ENCODE results near the gene CAPN11.

The CAPN11 gene

GRCh38 chr6:44157152-44157521 is 1.5 kb upstream of the CAPN11 start:
- H4K91ac ChIP-seq (ENCODE audit: low read depth, low read length): no peak overlapping the region

GRCh38 chr6:44161997-44162338 is 3.3 kb downstream of the CAPN11 start:
- no peak overlapping the region for H4K91ac ChIP-seq (ENCODE audit: low read depth, low read length)
- no CpG with 5 or more reads among the region's 8 CpGs for WGBS (ENCODE audit: extremely low coverage, insufficient coverage, insufficient read length)

More at GRCh38 chr6:44157152-44157521, 1.5 kb upstream of the CAPN11 start:
- Histone ChIP-seq H3K14ac (ENCODE audit: low read length) (no peak overlapping the region), H2AK5ac (ENCODE audit: low read length) (no peak overlapping the region), H3K23ac (ENCODE audit: low read length) (no peak overlapping the region), H2BK5ac (ENCODE audit: low read depth, low read length, poor library complexity) (no peak overlapping the region), H3K9ac (ENCODE audit: low read length) (no peak overlapping the region), H3K79me1 (ENCODE audit: low read length) (no peaks in the 10 kb centered on the region), H3K4me3 (ENCODE audit: low read depth, low read length) (no peak overlapping the region), H2BK12ac (ENCODE audit: low read length) (no peak overlapping the region), H3K27me3 (ENCODE audit: insufficient read depth, low read length) (no peaks in the 10 kb centered on the region), H3K36me3 (ENCODE audit: control insufficient read depth in 1 of 2, insufficient read depth in 2 of 2, low read length in 2 of 2) (peaks cover 12 to 16% of the 10 kb centered on the region in 2 experiments), H3K79me2 (ENCODE audit: control insufficient read depth, insufficient read depth, low read length, poor library complexity) (no peaks in the 10 kb centered on the region), H4K8ac (ENCODE audit: low read depth, low read length) (no peak overlapping the region), H3K4me1 (ENCODE audit: control insufficient read depth in 1 of 2, insufficient read depth in 2 of 2, low read length in 2 of 2) (peaks cover 0 to 5% of the 10 kb centered on the region in 2 experiments), H3K18ac (ENCODE audit: low read length) (no peak overlapping the region), H2AFZ (ENCODE audit: insufficient read depth, low read length, poor library complexity) (no peak overlapping the region), H3K4ac (ENCODE audit: low read depth, low read length) (no peak overlapping the region), H3K9me3 (ENCODE audit: insufficient read depth, low read depth, low read length) (no peaks in the 10 kb centered on the region), H3K4me2 (ENCODE audit: low read length) (no peak overlapping the region), H2BK120ac (ENCODE audit: insufficient read depth, low read length, poor library complexity) (no peak overlapping the region), H4K12ac (ENCODE audit: low read depth, low read length) (no peak overlapping the region), H3K27ac (ENCODE audit: low read depth, low read length) (no peak overlapping the region)
- DNase-seq: no peak
- no CpG with 5 or more reads among the region's 11 CpGs for WGBS (ENCODE audit: extremely low coverage, insufficient coverage, insufficient read length)

GRCh38 chr6:44162876-44163625 is 4.4 kb downstream of the CAPN11 start:
- Histone ChIP-seq H2AFZ (ENCODE audit: insufficient read depth, low read length, poor library complexity) (no peak overlapping the region), H3K79me2 (ENCODE audit: control insufficient read depth, insufficient read depth, low read length, poor library complexity) (no peaks in the 10 kb centered on the region), H3K27ac (ENCODE audit: low read depth, low read length) (no peak overlapping the region), H2BK120ac (ENCODE audit: insufficient read depth, low read length, poor library complexity) (no peak overlapping the region), H2BK12ac (ENCODE audit: low read length) (no peak overlapping the region), H3K79me1 (ENCODE audit: low read length) (peaks cover 4% of the 10 kb centered on the region), H3K4me1 (ENCODE audit: control insufficient read depth in 1 of 2, insufficient read depth in 2 of 2, low read length in 2 of 2) (peaks cover 8 to 10% of the 10 kb centered on the region in 2 experiments), H3K18ac (ENCODE audit: low read length) (no peak overlapping the region), H2AK5ac (ENCODE audit: low read length) (no peak overlapping the region), H3K14ac (ENCODE audit: low read length) (no peak overlapping the region), H3K9ac (ENCODE audit: low read length) (no peak overlapping the region), H2BK5ac (ENCODE audit: low read depth, low read length, poor library complexity) (no peak overlapping the region), H3K36me3 (ENCODE audit: control insufficient read depth in 1 of 2, insufficient read depth in 2 of 2, low read length in 2 of 2) (no peaks in the 10 kb centered on the region), H3K23ac (ENCODE audit: low read length) (no peak overlapping the region), H4K91ac (ENCODE audit: low read depth, low read length) (no peak overlapping the region), H4K12ac (ENCODE audit: low read depth, low read length) (no peak overlapping the region), H3K4me3 (ENCODE audit: low read depth, low read length) (no peak overlapping the region), H4K8ac (ENCODE audit: low read depth, low read length) (no peak overlapping the region), H3K4ac (ENCODE audit: low read depth, low read length) (no peak overlapping the region), H3K4me2 (ENCODE audit: low read length) (no peak overlapping the region), H3K9me3 (ENCODE audit: insufficient read depth, low read depth, low read length) (no peaks in the 10 kb centered on the region), H3K27me3 (ENCODE audit: insufficient read depth, low read length) (no peaks in the 10 kb centered on the region)
- no CpG with 5 or more reads among the region's 8 CpGs for WGBS (ENCODE audit: extremely low coverage, insufficient coverage, insufficient read length)
- DNase-seq: no peak

More at GRCh38 chr6:44161997-44162338, 3.3 kb downstream of the CAPN11 start:
- H3K9ac ChIP-seq (ENCODE audit: low read length): no peak overlapping the region
- H2BK5ac ChIP-seq (ENCODE audit: low read depth, low read length, poor library complexity): no peak overlapping the region
- no peak overlapping the region for H3K18ac ChIP-seq (ENCODE audit: low read length)
- H4K12ac ChIP-seq (ENCODE audit: low read depth, low read length): no peak overlapping the region
- H3K27ac ChIP-seq (ENCODE audit: low read depth, low read length): no peak overlapping the region
- H3K36me3 ChIP-seq (ENCODE audit: control insufficient read depth in 1 of 2, insufficient read depth in 2 of 2, low read length in 2 of 2): no peaks in the 10 kb centered on the region
- no peak overlapping the region for H2BK12ac ChIP-seq (ENCODE audit: low read length)
- no peak overlapping the region for H3K14ac ChIP-seq (ENCODE audit: low read length)
- H3K27me3 ChIP-seq (ENCODE audit: insufficient read depth, low read length): no peaks in the 10 kb centered on the region
- no peaks in the 10 kb centered on the region for H3K9me3 ChIP-seq (ENCODE audit: insufficient read depth, low read depth, low read length)
- peaks cover 4% of the 10 kb centered on the region for H3K79me1 ChIP-seq (ENCODE audit: low read length)
- no peak overlapping the region for H3K4me3 ChIP-seq (ENCODE audit: low read depth, low read length)
- H2BK120ac ChIP-seq (ENCODE audit: insufficient read depth, low read length, poor library complexity): no peak overlapping the region
- no peak overlapping the region for H3K23ac ChIP-seq (ENCODE audit: low read length)
- no peak overlapping the region for H4K8ac ChIP-seq (ENCODE audit: low read depth, low read length)
- DNase-seq: no peak
- H2AFZ ChIP-seq (ENCODE audit: insufficient read depth, low read length, poor library complexity): no peak overlapping the region
- no peak overlapping the region for H3K4me2 ChIP-seq (ENCODE audit: low read length)
- H3K79me2 ChIP-seq (ENCODE audit: control insufficient read depth, insufficient read depth, low read length, poor library complexity): no peaks in the 10 kb centered on the region
- H3K4me1 ChIP-seq (ENCODE audit: control insufficient read depth in 1 of 2, insufficient read depth in 2 of 2, low read length in 2 of 2): peaks cover 6 to 9% of the 10 kb centered on the region in 2 experiments
- H2AK5ac ChIP-seq (ENCODE audit: low read length): no peak overlapping the region
- H3K4ac ChIP-seq (ENCODE audit: low read depth, low read length): no peak overlapping the region

GRCh38 chr6:44166116-44166515 is 7.5 kb downstream of the CAPN11 start:
- peak overlapping the region; percentile 52 for H4K91ac ChIP-seq (ENCODE audit: low read depth, low read length)
- no peak overlapping the region for H2AK5ac ChIP-seq (ENCODE audit: low read length)
- H3K27me3 ChIP-seq (ENCODE audit: insufficient read depth, low read length): no peaks in the 10 kb centered on the region
- no peaks in the 10 kb centered on the region for H3K79me2 ChIP-seq (ENCODE audit: control insufficient read depth, insufficient read depth, low read length, poor library complexity)
- H3K4me1 ChIP-seq (ENCODE audit: control insufficient read depth in 1 of 2, insufficient read depth in 2 of 2, low read length in 2 of 2): peaks cover 8 to 10% of the 10 kb centered on the region in 2 experiments
- no peak overlapping the region for H3K9ac ChIP-seq (ENCODE audit: low read length)
- no peak overlapping the region for H2BK5ac ChIP-seq (ENCODE audit: low read depth, low read length, poor library complexity)
- H3K36me3 ChIP-seq (ENCODE audit: control insufficient read depth in 1 of 2, insufficient read depth in 2 of 2, low read length in 2 of 2): no peaks in the 10 kb centered on the region
- no peak overlapping the region for H3K4ac ChIP-seq (ENCODE audit: low read depth, low read length)
- H3K18ac ChIP-seq (ENCODE audit: low read length): no peak overlapping the region
- H3K79me1 ChIP-seq (ENCODE audit: low read length): peaks cover 4% of the 10 kb centered on the region
- H3K4me2 ChIP-seq (ENCODE audit: low read length): no peak overlapping the region
- H4K8ac ChIP-seq (ENCODE audit: low read depth, low read length): peak overlapping the region; percentile 31
- H2AFZ ChIP-seq (ENCODE audit: insufficient read depth, low read length, poor library complexity): no peak overlapping the region
- WGBS (ENCODE audit: extremely low coverage, insufficient coverage, insufficient read length): no CpG with 5 or more reads among the region's 7 CpGs
- no peak overlapping the region for H3K27ac ChIP-seq (ENCODE audit: low read depth, low read length)
- H3K4me3 ChIP-seq (ENCODE audit: low read depth, low read length): no peak overlapping the region
- H4K12ac ChIP-seq (ENCODE audit: low read depth, low read length): no peak overlapping the region
- H2BK12ac ChIP-seq (ENCODE audit: low read length): peak overlapping the region; percentile 26
- H3K23ac ChIP-seq (ENCODE audit: low read length): no peak overlapping the region
- no peak for DNase-seq
- H2BK120ac ChIP-seq (ENCODE audit: insufficient read depth, low read length, poor library complexity): no peak overlapping the region
- H3K9me3 ChIP-seq (ENCODE audit: insufficient read depth, low read depth, low read length): no peaks in the 10 kb centered on the region
- no peak overlapping the region for H3K14ac ChIP-seq (ENCODE audit: low read length)
